Tongue (tissue), 2 donors: Measurements from ENCODE around the gene RARA. TPM values are rescaled to one million over a fixed set of nuclear protein-coding genes. Genes with fewer than 3 reads are reported as not detected.
A peak's percentile ranks its signal among the peaks of the same experiment; 100 is the strongest.

ENCODE experiments used
- DNase-seq: peaks from one replicate; pipeline ENCODE4 v3.0.0-alpha.2; 2015
- total RNA-seq: library from RNA; depleted of rRNA; stranded (reverse); fragments of >200 nt; gene quantifications from one replicate; pipeline ENCODE4 v1.2.3, GENCODE V29; 2014

RARA gene
- total RNA-seq, result 33.3 TPM

- peak; percentile 82 for DNase-seq
Observed at GRCh38 chr17:40309031-40309948, at the start of gene RARA. RARA (plus strand) TSS chr17:40309180; CDS start chr17:40331219, 22,039 bp downstream.

GRCh38 chr17:40259505-40259904 lies 49.5 kb upstream of the RARA start:
- no peak for DNase-seq

GRCh38 chr17:40260528-40260927 lies 48.5 kb upstream of the RARA start:
- no peak for DNase-seq

GRCh38 chr17:40264458-40265185 lies 44.4 kb upstream of the RARA start:
- DNase-seq, result no peak

- no peak for DNase-seq
Observed at GRCh38 chr17:40265337-40265736, 43.6 kb upstream of the RARA start.

- no peak for DNase-seq
Observed at GRCh38 chr17:40266882-40267281, 42.1 kb upstream of the RARA start.

GRCh38 chr17:40268141-40268712 lies 40.8 kb upstream of the RARA start:
- DNase-seq, result no peak

GRCh38 chr17:40278414-40278813 lies 30.6 kb upstream of the RARA start:
- no peak for DNase-seq

GRCh38 chr17:40279402-40279801 lies 29.6 kb upstream of the RARA start:
- no peak for DNase-seq

GRCh38 chr17:40281663-40282062 lies 27.3 kb upstream of the RARA start:
- no peak for DNase-seq

GRCh38 chr17:40283662-40284061 lies 25.3 kb upstream of the RARA start:
- DNase-seq, result no peak

GRCh38 chr17:40284085-40284713 lies 24.8 kb upstream of the RARA start:
- DNase-seq, result peak; percentile 62

GRCh38 chr17:40286473-40286872 lies 22.5 kb upstream of the RARA start:
- no peak for DNase-seq

- DNase-seq, result no peak
Observed at GRCh38 chr17:40287159-40287493, 21.9 kb upstream of the RARA start.

GRCh38 chr17:40287494-40288369 lies 21.2 kb upstream of the RARA start, which contains the start of gene CDC6:
CDC6 (plus strand) TSS chr17:40287879; CDS start chr17:40289421, 1,542 bp downstream.
- peak; percentile 100 for DNase-seq

GRCh38 chr17:40290629-40291280 lies 18.2 kb upstream of the RARA start:
- peak; percentile 77 for DNase-seq

- peak; percentile 32 for DNase-seq
Observed at GRCh38 chr17:40291281-40291664, 17.7 kb upstream of the RARA start.

- peak; percentile 85 for DNase-seq
Observed at GRCh38 chr17:40293363-40293762, 15.6 kb upstream of the RARA start.

GRCh38 chr17:40295488-40296436 lies 13.2 kb upstream of the RARA start:
- no peak for DNase-seq

- no peak for DNase-seq
Observed at GRCh38 chr17:40297511-40297910, 11.5 kb upstream of the RARA start.
